Spleen (tissue), 7 donors: Measurements from ENCODE around the gene CARMIL3.

Source experiments
- CTCF ChIP-seq, 11 experiments: fragments of 200-600 bp in 7 of 11; fragments of 450-650 bp in 4 of 11; sonication (generic) in 4 of 11; IDR thresholded peaks in 8 of 11; conservative IDR thresholded peaks in 3 of 11; 1 replicate in 7 of 11; 2 replicates in 4 of 11; pipeline versions ENCODE4 v1.4.0 to v1.8.0; 2016 to 2021; ENCODE audit warnings: antibody characterized with exemption in 11 of 11, inconsistent platforms in 4 of 11, mild to moderate bottlenecking in 1 of 11
- POLR2A ChIP-seq, 3 donors: fragments of 450-650 bp; IDR thresholded peaks; one replicate each; pipeline ENCODE4 v1.5.1; 2017; ENCODE audit warnings: antibody characterized with exemption in 3 of 3, mild to moderate bottlenecking in 1 of 3
- POLR2AphosphoS5 ChIP-seq, 3 donors: sonication (generic); formaldehyde crosslinking; IDR thresholded peaks; one replicate each; pipeline ENCODE4 v1.5.1; 2017; ENCODE audit warnings: antibody characterized with exemption in 3 of 3
- donor health status: DM: no; HTN: no; CAD: no; lungs with moderate emphysema.
- donor health status: DM: no; HTN: no; CAD: no.
- donor health status: DM: no; HTN: no; CAD: no.

- TF ChIP-seq CTCF (IDR thresholded peaks at IDR 0.05 in 8 of 11, conservative IDR thresholded peaks at IDR 0.05 in 3 of 11): no peak
- peak in 1 of 3 donors; percentile 4 for TF ChIP-seq POLR2AphosphoS5 (IDR thresholded peaks at IDR 0.05)
- no peak for TF ChIP-seq POLR2A (IDR thresholded peaks at IDR 0.05)
Measured at GRCh38 chr14:24102357-24103048, 50.7 kb downstream of the CARMIL3 start.
